Posterior cingulate gyrus (tissue), 11 donors: Measurements from ENCODE around the gene VARS1.

Experiments
- DNase-seq, 10 donors: peaks; one replicate each; pipeline versions ENCODE4 v3.0.0 to v3.0.0-alpha.2; 2020 to 2021; ENCODE audit warnings: mixed read lengths in 3 of 10
- intact Hi-C: fragments of 100-400 bp; cut with DNase I; formaldehyde crosslinking; loops from one replicate; pipeline ENCODE4 v1.15.1; 2023

Gene VARS1

DNA sequence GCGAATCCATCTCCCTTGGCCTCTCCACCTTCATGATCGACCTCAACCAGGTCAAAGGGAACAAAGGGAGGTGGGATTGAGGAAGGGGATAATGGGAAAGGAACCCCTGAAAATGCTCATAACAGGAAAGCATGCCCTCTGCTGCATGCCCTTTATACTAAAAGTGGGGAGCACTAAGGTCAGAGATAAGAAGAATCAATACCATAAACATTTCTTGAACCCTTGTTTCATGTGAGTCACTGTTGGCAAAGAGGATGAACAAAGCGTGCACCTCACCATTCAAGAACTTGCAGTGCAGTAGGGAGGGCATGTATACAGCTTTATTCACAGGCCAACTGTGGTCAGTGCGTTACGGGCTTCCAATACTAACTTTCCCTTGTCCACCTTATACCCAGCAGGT, 34.8 kb downstream of the VARS1 start:
- no peak for DNase-seq
- intact Hi-C loops, result no loop called here

DNA sequence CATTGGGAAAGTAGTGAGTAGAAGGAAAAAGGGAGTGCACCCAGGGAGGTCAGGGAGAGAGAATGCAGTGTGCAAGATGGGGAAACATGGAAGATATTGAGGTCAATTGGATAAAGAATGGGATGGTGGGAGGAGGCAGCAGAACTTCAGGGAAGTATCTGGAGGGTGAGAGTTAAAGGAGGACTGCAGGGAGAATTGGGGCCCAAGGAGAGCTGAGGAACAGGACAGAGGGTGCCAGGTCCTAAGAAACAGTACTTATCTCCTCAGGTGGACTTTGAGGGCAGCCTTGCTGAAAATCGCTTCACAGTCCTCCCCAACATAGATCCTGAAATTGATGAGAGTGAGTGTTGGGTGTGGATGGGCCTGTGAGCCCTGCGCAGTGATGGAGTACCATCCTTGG, 37.3 kb downstream of the VARS1 start:
- intact Hi-C loops, result no loop called here
- peak in 1 of 10 donors; percentile 19 for DNase-seq

DNA sequence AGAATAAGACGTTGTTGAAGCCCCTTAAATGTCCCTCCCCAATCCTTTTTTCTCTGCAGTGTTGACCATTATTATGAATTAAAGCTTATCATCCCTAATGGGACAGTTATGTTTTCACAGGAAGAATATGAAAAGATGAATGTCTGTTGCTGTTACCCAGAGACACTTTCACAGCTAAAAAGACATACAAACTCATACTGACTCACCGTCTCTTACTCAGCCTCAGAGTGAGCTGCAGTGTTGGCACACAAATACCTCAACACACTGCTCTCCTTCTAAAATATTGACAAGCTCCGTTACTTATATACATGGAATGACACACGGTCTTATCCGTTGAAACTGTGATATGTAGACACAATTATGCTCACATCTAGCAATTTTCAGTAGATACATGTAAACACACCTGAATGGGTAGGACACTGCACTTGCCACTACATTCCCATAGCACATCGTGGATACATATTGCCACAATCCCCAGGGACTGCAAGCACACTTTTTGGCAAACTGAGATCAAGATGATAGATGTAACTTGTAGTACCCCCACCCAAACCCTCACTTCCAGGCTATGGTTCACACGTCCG, 42.7 kb downstream of the VARS1 start:
- intact Hi-C loops, result no loop called here
- DNase-seq, result no peak

DNA sequence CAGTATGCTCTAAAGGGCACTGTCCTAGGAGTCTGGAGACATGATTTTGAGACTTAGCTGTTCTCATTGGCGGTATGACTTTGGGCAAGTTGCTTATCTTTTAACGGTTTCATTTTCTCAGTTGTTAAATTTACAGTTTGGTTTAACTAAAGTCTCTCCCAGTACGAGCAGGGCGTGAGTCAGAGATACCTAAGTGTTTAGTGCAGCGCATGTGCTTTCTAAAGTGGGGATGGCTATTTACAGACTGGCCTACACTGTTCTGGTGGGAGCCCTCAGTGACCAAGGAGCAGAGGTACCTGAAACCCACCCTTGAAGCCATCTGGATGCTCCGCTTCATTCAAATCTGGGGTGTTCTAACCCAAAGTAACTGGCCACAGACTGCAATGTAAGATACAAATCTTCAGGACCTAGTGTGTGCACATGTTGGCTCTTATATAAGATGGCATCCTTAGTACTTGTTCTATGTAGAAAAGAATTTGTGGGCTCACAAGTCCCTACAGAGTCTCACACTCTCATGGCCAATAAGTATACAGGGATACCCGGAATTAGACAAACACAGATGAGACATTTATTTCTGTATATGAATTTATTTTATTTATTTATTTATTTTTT, 45.0 kb downstream of the VARS1 start:
- intact Hi-C loops, result no loop called here
- DNase-seq, result no peak

DNA sequence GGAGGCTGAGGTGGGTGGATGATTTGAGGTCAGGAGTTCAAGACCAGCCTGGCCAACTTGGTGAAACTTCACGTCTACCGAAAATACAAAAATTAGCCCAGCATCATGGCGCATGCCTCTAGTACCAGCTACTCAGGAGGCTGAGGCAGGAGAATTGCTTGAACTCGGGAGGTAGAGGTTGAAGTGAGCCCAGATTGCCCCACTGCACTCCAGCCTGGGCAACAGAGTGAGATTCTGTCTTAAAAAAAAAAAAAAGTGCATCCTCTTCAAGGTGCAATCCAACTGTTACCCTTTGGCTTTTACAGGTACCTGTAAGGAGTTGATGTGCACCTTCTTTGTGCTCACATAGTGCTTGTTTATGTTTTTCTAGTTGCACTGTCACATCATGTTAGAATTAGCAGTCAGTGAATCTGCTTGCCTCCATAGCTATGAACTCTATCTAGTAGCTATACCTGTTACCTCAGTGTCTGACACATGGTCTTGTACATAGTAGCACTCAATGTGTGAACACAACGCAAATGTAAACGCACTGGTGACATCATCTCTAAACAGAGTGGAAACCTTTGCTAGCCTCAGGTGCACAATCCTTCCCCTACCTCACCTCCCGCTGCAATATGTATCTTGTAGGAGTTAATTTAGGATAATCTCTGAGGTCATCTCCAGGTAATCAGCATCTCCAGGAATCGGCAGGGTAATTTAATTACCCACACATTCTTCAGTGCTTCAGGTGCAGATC, 46.1 kb downstream of the VARS1 start:
- intact Hi-C loops, result no loop called here
- no peak for DNase-seq
